OCI-LY1 (cell line): ENCODE results near the gene BIVM.

Source experiments
- H2AFZ ChIP-seq: fragments of 200-600 bp; sonication (generic), shearing (Covaris generic); 2 replicates; pipeline ENCODE4 v1.6.0; 2014; ENCODE audit warnings: antibody characterized with exemption, mild to moderate bottlenecking, low read length
- H3F3A ChIP-seq: fragments of 200-600 bp; sonication (generic), shearing (Covaris generic); 2 replicates; pipeline ENCODE4 v1.6.0; 2014; ENCODE audit warnings: mild to moderate bottlenecking, antibody characterized with exemption, low read length, moderate library complexity; ENCODE audit not compliant: insufficient read depth
- H3K27ac ChIP-seq: fragments of 200-600 bp; sonication (generic); 2 replicates; pipeline ENCODE4 v1.5.1; 2014; ENCODE audit warnings: low read length, mixed run types, mild to moderate bottlenecking, low read depth; ENCODE audit not compliant: poor library complexity, severe bottlenecking
- H3K27me3 ChIP-seq: fragments of 200-600 bp; sonication (generic); 2 replicates; pipeline ENCODE4 v1.6.0; 2014; ENCODE audit warnings: antibody characterized with exemption, mild to moderate bottlenecking, low read length, moderate library complexity; ENCODE audit not compliant: insufficient read depth
- H3K36me3 ChIP-seq: fragments of 200-600 bp; sonication (generic); 2 replicates; pipeline ENCODE4 v1.6.1; 2014; ENCODE audit warnings: mild to moderate bottlenecking, antibody characterized with exemption, low read length, moderate library complexity, mixed read lengths; ENCODE audit not compliant: insufficient read depth
- H3K4me1 ChIP-seq: fragments of 200-600 bp; sonication (generic); 2 replicates; pipeline ENCODE4 v1.5.1; 2014; ENCODE audit warnings: mild to moderate bottlenecking, low read length, moderate library complexity; ENCODE audit not compliant: insufficient read depth, severe bottlenecking
- H3K4me2 ChIP-seq: fragments of 200-600 bp; sonication (generic), shearing (Covaris generic); 2 replicates; pipeline ENCODE4 v1.6.1; 2014; ENCODE audit warnings: low read length
- H3K4me3 ChIP-seq: fragments of 200-600 bp; sonication (generic); 2 replicates; pipeline ENCODE4 v1.5.1; 2014; ENCODE audit warnings: low read length, low read depth, mild to moderate bottlenecking, mixed read lengths; ENCODE audit not compliant: poor library complexity, severe bottlenecking
- H3K79me2 ChIP-seq: fragments of 200-600 bp; shearing (Covaris generic); 2 replicates; pipeline ENCODE4 v1.6.1; 2016; ENCODE audit warnings: mixed run types, low read length, mixed read lengths; ENCODE audit not compliant: insufficient read depth
- H3K9ac ChIP-seq: fragments of 200-600 bp; sonication (generic), shearing (Covaris generic); 2 replicates; pipeline ENCODE4 v1.6.1; 2014; ENCODE audit warnings: mild to moderate bottlenecking, low read length, mixed read lengths
- H3K9me2 ChIP-seq: fragments of 200-600 bp; sonication (generic), shearing (Covaris generic); 2 replicates; pipeline ENCODE4 v1.6.1; 2014; ENCODE audit warnings: low read depth, mild to moderate bottlenecking, low read length, mixed read lengths
- H3K9me3 ChIP-seq: fragments of 200-600 bp; shearing (Covaris generic); 2 replicates; pipeline ENCODE4 v1.6.1; 2014; ENCODE audit warnings: low read length, mixed read lengths
- H4K20me1 ChIP-seq: fragments of 200-600 bp; sonication (generic), shearing (Covaris generic); 2 replicates; pipeline ENCODE4 v1.6.0; 2016; ENCODE audit warnings: mild to moderate bottlenecking, low read length; ENCODE audit not compliant: insufficient read depth
- EZH2 ChIP-seq: fragments of 200-600 bp; sonication (generic), shearing (Covaris generic); IDR thresholded peaks from 2 replicates; pipeline ENCODE4 v1.8.0; 2017; ENCODE audit warnings: borderline replicate concordance, mixed run types, mild to moderate bottlenecking, antibody characterized with exemption, low read length, moderate library complexity, mixed read lengths
- TF ChIP-seq, protein P1 (sequence below): fragments of 200-600 bp; sonication (generic), shearing (Covaris generic); IDR thresholded peaks from 2 replicates; pipeline ENCODE4 v1.5.1; 2017; ENCODE audit warnings: mild to moderate bottlenecking, antibody characterized with exemption, low read length, moderate library complexity, mixed read lengths

Gene BIVM

DNA sequence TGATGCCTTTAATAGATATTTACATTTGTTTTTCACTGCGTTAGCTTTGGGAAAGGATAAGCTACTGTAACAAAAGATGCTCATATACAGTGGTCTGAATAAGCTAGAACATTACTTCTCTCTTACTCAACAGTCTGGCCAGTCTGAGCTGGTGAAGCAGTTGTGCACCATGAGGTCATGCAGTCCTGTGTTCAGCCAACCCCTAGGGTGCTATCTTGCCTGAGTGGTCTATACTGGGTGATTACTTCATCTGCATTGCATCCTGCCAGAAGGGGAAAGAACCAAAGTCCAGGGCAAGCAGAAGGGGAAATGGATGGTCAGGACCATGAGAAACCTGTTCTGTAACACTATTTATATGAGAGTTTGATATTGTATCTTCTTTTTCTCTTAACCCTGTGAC is 78.4 kb downstream of the BIVM start:
- Histone ChIP-seq H2AFZ (no peak overlapping the region), H3K4me2 (no peak overlapping the region), H3K9me3 (no peaks in the 10 kb centered on the region), H3K4me3 (no peak overlapping the region), H4K20me1 (no peaks in the 10 kb centered on the region), H3K4me1 (no peaks in the 10 kb centered on the region), H3K27me3 (no peaks in the 10 kb centered on the region), H3K9ac (no peak overlapping the region), H3K79me2 (no peaks in the 10 kb centered on the region), H3F3A (no peaks in the 10 kb centered on the region), H3K27ac (no peak overlapping the region), H3K36me3 (peaks cover 45% of the 10 kb centered on the region), H3K9me2 (no peaks in the 10 kb centered on the region)
- TF ChIP-seq, protein P1, sequence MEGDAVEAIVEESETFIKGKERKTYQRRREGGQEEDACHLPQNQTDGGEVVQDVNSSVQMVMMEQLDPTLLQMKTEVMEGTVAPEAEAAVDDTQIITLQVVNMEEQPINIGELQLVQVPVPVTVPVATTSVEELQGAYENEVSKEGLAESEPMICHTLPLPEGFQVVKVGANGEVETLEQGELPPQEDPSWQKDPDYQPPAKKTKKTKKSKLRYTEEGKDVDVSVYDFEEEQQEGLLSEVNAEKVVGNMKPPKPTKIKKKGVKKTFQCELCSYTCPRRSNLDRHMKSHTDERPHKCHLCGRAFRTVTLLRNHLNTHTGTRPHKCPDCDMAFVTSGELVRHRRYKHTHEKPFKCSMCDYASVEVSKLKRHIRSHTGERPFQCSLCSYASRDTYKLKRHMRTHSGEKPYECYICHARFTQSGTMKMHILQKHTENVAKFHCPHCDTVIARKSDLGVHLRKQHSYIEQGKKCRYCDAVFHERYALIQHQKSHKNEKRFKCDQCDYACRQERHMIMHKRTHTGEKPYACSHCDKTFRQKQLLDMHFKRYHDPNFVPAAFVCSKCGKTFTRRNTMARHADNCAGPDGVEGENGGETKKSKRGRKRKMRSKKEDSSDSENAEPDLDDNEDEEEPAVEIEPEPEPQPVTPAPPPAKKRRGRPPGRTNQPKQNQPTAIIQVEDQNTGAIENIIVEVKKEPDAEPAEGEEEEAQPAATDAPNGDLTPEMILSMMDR = no peak
- TF ChIP-seq EZH2 = no peak

DNA sequence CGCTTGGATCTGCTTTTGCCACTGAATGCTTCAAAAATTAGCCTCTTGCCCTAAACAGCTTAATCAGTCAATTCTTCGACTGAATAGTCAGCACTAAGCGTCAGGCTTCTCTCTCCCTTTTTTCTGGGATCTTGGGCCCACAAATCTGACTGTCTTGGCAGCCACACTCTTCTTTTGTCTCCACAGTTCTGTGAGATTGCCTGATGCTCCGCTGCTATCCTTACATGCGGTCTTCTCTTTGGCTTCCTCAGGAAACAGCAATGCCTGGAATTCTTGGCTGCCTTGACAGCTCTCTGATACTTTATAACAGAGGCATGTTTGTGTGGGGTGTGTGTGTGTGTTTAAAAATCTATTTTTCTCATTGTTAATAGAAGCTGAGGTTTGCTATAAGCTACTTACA is 79.6 kb downstream of the BIVM start:
- Histone ChIP-seq H2AFZ (no peak overlapping the region), H3K79me2 (no peaks in the 10 kb centered on the region), H4K20me1 (no peaks in the 10 kb centered on the region), H3K27me3 (no peaks in the 10 kb centered on the region), H3K4me3 (no peak overlapping the region), H3F3A (no peaks in the 10 kb centered on the region), H3K9me3 (no peaks in the 10 kb centered on the region), H3K9me2 (no peaks in the 10 kb centered on the region), H3K4me1 (no peaks in the 10 kb centered on the region), H3K4me2 (no peak overlapping the region), H3K27ac (no peak overlapping the region), H3K9ac (no peak overlapping the region), H3K36me3 (peaks cover 33% of the 10 kb centered on the region)
- TF ChIP-seq, protein P1 = no peak
- TF ChIP-seq EZH2 = no peak

DNA sequence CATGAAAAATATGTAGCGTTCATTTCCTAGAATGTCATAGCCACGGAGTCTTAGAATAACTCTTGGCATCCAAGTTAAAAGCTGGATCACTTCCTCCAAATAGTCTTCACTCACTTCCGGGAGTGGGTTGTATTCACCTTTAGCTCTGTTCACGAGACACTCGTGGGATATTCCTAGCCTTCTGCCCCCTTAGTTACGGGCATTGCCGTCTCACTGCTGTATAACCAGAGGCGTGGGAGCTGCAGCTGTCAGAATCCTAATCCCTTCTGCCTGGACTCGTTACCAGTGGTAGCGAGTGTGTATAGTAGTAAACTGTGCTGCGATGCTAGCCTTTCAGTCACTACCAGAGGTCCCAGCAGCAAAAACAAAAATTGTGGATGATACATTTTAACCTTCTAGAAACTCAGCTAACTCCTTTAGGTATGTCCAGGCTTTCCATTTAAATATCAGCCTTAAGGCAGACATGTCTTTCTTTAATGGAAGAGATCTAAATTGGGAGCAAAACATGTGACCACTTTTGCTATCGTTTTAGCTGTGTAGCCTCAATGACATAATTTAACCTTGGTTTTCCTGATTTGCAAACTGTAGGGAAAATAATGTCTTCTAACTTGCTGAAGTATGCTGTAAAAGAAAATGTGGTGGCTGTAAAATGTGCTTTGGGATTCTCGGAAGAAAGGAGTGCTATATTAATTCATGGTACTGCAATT is 81.0 kb downstream of the BIVM start:
- H3K79me2 ChIP-seq = no peaks in the 10 kb centered on the region
- H3K9me2 ChIP-seq = no peaks in the 10 kb centered on the region
- no peaks in the 10 kb centered on the region for H3F3A ChIP-seq
- no peaks in the 10 kb centered on the region for H4K20me1 ChIP-seq
- H3K4me1 ChIP-seq = no peaks in the 10 kb centered on the region
- no peaks in the 10 kb centered on the region for H3K27me3 ChIP-seq
- H3K9me3 ChIP-seq = no peaks in the 10 kb centered on the region
- no peak overlapping the region for H3K4me3 ChIP-seq
- no peak for TF ChIP-seq EZH2
- TF ChIP-seq, protein P1 = no peak
- H3K27ac ChIP-seq = no peak overlapping the region
- peaks cover 19% of the 10 kb centered on the region for H3K36me3 ChIP-seq
- H2AFZ ChIP-seq = no peak overlapping the region
- H3K4me2 ChIP-seq = no peak overlapping the region
- no peak overlapping the region for H3K9ac ChIP-seq
